GM20431 (cell line): ENCODE measurements around the gene FAM83B.
"Not testable (repeated sequence)": the region's sequence is repeated elsewhere in the genome, so short reads cannot be mapped to it uniquely, and the experiment has no call there.

Source experiments
- in situ Hi-C: fragments of 300-500 bp; cut with MseI, MboI; formaldehyde crosslinking; loops from one replicate; pipeline ENCODE4 v1.15.0; 2020; ENCODE audit warnings: low sequenced_read_pairs; ENCODE audit not compliant: unreplicated experiment

Gene FAM83B

DNA sequence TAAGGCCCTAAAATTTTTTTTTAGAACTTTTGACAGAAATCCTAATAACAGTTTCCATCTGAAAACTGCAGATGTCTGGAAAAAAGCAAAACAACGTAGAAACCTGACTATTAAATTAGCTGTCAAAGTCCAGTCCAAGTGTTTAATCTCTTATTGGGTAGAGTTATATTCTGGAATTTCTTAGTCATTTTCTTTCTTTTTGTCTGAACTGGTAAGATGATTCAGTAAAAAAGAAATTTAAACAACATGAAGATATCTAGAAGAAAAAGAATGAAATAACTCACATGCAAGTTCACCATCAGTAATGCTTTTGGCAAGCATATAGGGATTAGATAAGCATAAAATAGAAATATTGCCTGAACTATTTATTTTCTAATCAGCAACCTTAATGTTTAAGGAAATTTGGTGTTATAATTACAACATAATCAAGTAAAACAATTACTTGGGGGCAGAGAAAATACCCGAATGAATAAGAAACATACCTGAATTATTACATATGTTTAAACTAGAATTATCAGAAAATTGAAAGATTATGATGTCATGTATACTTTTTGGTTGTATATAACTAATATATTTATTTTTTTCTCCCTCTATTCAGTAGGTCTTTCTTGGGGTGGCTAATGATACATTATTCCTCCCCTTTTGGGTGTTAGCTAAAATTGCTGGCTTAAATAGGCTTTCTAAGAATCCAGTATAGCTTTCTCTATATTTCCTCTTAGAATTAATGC lies 51.1 kb downstream of the FAM83B start:
- in situ Hi-C loops: no loop called here

DNA sequence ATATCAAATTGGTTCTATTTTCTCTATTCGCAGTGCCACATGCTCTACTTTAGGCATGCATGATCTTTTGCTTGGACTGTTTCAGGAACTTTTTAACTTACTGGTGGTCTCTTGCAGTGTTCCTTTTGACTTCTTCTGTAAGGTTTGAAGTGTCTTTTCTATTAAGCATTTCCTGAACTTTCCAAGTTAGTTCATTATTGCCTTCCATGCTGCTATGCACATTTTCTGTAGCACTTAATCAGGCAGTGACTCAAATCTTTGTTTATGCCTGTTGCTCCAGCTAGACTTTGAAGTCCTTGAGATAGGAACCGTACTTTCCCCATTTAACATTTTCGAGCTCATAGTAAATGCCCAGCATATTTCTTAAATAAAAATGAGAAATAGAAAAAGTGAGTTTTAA lies 52.2 kb downstream of the FAM83B start:
- in situ Hi-C loops: no loop called here

DNA sequence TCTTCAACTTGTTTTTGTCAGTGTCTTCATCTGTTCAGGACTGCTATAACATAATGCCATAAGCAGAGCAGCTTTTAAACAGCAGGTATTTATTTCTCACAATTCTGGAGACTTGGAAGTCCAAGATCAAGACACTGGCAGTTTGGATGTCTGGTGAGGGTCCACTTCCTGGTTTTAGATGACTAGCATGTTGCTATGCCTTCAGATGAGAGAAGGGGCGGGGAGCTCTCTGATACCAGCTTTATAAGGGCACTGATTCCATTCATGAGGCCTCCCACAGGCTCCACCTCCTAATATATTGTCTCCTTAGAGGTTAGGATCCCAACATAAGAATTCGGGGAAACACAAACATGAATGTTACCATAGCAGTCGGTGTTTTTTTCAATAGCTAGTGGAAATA lies 52.9 kb downstream of the FAM83B start:
- in situ Hi-C loops: no loop called here

DNA sequence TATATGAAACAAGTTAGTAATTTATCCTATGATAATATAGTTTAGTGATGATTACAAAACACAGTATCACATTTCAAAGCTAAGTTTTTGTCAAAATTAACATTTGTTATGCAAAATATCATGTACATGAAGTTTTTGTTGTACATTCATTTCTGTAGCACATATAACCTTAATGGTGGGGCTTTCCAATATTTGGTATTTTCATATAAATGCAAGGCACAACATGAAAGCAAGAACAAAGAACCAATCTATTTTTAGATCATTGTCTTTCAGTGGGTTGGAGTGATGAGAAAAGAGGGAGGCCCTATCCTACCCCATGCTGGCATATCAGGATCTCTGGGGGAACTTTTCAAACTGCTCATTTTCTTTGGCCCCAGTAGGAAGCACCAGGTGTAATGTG lies 53.4 kb downstream of the FAM83B start:
- in situ Hi-C loops: no loop called here

DNA sequence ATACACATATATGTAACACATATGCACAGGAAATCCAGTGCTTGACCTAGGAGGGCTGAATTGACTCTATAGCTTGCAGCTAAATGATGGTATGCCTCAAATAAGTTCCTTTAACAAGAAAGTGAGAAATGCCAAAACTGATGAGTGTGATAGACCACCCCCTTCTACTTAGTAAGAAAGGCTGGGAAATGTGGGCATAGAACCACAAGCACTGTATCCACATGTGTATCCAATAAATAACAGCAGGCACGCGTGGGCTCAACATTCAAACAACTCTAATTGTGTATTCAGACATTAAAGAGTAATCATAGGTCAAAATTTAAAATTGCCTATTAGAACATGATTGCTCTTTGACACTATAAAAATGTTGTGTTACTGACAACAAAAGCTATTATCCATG lies 54.1 kb downstream of the FAM83B start:
- in situ Hi-C loops: no loop called here

DNA sequence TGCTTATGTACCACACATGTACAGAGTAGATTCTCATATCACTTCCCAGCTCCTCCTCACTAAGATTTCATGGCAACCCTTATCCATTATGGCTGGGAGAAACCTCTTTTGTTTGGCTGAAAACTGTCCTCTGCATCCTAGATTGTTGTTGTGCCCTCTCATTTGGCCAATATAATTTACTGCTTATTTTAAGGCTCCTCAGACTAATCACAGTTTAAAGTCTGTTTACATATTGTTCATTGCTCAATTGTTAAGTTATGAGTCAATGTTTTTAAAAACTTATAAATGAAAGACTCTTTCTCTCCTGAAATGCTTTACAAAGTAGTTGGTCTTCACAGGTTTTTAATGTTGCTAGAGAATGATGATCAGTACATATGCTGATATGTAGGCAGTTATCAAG lies 57.3 kb downstream of the FAM83B start:
- in situ Hi-C loops: no loop called here

DNA sequence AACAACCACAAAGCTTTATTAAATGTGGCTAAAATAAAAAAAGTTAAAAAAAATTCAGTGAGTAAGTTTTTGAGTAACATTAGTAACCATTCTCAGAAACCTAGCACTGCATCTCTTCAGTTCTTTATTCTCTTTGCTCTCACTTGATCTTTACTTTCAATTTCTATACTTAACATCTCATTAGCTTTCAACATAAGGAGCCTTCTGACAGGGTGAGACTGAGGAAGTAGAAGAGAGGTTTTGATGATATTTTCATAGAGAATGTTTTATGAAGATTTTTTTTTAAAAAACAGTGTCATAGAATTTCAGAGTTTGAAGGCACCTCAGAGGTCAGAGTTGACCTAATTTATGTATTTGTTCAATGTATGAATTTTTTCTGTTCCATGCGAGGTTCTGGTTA lies 60.8 kb downstream of the FAM83B start:
- in situ Hi-C loops: no loop called here

DNA sequence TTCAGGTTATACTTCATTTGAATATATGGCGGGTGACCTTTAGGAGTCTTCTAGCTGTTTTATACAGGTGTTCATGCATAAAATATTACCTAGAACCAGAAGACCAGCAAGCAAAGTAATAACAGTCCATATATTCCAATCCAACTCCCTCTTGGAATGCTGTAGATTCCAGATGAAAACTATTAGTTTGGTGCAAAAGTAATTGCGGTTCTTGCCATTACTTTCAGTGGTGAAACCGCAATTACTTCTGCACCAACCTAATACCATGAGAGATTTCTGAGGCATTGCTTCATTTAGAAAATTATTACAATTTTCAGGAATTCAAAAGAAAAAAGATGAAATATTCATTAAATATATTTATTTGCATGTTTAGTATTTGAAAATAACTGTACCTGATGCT lies 62.6 kb downstream of the FAM83B start:
- in situ Hi-C loops: no loop called here

DNA sequence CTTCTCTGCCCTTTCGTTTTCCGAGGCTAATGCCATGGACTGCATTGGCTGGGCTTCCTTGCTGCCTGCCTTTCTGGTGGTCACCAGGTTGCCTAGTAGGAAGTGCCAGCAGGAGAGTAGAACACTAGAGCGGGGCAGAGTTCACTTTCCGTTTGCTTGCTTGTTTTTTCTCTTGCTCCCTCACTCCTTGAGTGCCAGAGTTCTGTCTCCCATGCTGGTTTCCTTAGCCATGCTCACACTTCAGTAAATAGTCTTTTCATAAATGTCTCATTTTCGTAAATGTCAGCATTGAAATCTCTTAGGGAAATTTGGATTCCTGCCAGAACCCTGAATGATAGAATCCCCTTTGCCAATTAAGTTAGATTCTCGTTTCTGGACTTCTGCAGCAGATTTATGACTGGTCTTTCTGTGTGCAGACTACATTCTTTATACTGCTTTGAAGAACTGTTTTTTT lies 63.9 kb downstream of the FAM83B start:
- in situ Hi-C loops: no loop called here

DNA sequence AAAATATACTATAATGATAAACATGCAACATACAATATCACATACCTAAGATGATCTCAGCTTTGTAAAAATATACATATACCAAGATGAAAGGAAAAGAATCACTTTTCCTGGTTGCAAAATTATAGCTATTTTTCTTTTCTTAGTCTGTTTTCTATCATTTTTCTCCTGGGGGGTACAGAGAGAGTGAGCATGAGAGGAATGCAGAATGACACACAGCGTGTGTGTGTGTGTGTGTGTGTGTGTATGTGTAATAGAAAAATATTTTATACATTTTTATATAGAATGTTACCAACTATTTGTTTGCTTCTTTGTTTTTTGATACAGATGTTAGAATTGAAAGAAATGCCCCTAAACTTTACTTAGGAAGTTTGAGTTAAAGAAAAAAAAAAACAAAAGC lies 64.3 kb downstream of the FAM83B start:
- in situ Hi-C loops: no loop called here

DNA sequence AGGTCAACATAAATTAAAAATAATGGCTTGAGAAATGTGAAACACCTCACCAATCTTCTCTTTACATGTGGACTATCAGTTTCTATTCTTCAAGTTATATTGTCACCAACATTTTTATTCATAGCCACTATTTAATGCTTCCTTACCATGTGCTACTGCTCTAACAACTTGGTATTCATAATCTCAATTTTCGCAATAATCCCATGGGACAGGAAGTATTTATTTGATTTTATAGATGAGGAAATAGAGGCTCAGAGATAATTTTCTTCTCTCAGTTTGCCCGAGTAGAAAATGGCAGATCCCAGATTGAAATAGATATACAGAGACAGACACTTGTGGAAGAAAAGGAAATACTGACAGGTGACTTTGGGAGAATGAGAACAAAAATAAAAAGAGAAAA lies 66.6 kb downstream of the FAM83B start:
- in situ Hi-C loops: no loop called here

DNA sequence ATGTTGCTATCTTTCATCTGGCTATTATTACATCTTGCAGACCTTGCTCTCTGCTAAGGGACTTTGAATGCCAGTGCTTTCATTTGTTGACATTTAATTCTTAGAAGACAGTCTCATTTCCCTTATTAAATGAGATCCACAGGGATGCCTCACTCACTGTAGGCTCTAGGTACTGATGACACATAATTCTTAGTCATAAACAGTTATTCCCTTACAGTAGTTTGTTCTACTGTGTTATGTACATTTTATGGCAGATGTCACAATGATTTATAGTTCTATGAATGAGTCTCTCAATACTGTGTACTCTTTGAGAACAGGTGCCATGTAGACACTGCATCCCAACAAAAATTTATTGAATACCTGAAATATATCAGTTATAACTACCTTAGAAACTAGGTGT lies 70.3 kb downstream of the FAM83B start:
- in situ Hi-C loops: no loop called here

DNA sequence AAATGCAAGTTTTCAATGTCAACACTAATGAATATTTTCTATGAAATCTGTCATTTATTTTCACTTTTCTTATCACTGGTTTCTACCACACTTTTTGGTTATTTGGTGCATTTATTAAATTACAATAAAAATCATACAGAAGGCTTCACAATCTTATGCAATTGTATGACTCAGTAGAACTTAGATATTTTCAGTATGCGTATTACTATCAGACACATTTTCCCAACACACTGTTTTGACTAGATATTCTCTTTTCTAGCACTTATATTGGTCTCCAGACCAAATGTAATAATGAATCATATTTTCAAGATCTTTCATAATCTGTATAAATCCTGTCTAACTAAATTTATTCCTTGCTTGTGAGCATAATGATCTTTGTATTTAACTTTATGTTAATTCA lies 74.1 kb downstream of the FAM83B start:
- in situ Hi-C loops: no loop called here

DNA sequence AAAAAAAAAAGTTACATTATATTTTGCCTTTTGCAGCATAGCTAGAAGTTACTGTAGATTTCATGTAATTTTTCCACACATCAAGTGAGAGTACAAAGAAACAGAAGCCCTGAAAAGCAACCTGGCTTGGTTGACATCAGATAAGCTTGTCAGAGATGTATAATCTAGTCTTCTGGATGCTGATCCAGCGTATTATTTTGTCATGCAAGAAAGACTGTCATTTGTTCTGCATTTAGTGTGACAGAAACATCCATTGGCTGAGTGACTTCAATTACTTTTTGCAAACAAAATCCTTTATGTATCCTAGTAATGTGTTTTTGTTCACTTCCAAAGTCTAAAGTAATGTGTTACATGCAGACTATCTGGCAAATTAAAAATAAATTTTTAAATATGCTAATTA lies 75.3 kb downstream of the FAM83B start:
- in situ Hi-C loops: no loop called here

DNA sequence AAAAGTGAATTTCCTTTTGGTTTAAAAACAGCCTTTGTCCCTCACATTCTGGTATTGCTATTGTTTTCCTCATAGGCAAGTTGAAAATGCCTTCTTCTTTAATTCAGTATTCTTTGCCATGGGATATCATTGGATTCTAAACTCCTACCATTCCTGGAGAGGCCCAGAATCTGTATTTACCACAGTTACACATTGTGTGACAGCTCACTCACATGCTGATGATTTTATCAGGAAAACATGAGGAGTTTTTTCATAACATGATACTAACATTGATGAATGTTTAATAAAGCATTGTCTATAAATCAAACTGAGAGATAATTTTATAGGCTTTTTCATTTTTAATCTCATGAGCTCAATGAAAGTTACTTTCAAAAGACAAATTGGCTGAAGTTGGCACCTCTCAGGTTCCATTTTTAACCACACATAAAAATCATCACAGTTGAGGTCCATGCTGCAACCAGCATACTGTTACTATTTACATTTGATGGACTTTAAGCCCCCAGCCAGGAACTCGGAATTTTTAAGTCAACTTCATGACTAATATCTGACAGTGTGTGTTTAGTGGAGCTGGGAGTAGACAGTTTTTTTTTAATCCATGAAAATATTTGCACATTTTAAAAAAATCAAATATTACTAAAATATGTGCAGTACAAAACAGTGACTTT lies 82.8 kb downstream of the FAM83B start:
- in situ Hi-C loops: no loop called here

DNA sequence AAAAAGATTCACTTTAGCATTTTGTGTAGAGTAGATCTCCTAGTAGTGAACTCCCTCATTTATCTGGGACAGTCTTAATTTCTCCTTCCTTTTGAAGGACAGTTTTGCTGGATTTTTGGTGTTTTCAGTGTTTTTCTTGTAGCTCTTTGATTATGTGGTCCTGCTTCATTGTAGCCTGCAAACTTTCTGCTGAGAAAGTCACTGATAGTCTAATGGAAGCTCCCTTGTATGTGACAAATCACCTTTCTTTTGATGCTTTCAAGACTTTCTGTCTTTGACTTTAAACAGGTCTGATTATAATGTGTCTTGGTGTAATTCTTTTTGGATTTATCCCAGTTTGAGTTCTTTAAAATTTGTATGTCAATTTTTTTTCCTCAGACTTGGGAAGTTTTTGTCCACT lies 86.1 kb downstream of the FAM83B start:
- in situ Hi-C loops: no loop called here

DNA sequence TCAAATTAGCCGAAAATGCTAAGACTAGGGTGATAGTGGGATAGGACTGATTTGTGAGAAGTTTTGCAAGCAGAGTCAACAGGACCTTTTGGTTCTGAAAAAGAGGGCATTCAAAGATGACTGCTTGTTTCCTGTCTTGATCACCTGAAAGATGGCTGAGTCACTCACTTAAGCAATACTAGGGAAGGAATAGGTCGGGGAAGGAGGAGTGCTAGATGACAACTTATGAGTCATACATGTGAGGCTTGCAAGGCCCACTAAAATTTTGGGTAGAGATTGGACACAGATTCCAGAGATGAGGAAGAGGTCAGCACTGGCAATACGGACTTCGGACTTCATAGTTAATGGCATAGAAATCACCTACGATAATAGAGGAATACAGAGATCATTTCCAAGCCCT lies 89.2 kb downstream of the FAM83B start:
- in situ Hi-C loops: no loop called here

DNA sequence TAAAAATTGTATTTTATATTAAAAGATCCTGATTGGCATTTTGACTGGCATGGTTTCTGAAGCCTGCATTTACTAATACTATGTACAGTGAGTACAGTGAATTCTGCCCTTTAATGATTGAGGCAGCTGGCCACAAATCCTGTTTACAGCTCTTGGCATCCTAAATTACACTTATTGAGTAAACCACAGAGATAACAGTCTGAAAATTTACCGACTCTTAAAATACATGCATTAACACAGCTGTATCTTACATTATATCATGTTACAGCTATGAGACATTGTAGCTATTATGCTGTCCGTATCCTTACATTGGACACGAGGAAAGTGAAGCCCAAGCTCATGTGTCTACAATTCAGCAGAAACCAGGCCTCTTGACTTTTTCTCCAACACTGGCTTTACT lies 90.8 kb downstream of the FAM83B start:
- in situ Hi-C loops: no loop called here

DNA sequence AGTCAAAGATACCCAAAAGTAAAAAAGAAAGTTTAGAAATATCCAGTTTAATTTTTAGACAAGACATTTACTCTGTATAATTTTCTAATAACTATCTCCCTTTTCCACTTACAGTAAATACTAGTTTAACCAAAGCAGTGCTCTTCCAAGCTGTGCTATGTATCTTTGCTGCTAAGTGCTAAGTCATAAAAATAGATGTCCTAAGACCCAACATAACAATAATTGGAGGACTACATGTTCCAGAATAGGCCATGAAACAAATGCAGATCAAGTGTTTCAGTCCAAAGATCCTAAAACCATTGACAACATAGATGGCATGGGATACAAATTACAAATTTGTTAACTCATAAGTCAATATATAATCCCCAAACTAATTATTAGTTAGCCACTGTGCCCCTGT lies 111.1 kb downstream of the FAM83B start:
- in situ Hi-C loops: no loop called here

DNA sequence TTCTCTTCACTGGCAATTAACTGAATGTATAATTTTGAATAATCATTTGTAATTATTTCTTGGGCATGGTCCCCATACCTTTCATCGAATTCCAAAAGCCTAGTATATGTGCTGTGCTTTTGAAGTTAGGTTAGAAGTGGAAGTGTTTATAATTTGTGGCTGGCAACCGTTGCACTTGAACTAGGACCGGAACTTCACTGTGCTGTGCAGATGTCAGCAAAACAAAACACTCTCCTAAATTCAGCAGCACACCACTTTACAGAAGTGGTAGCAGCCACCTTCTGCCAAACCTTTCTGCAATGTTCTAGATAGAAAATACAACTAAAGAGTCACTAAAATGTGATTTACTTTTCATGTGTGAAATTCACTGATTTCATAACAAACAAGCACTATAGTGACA lies 111.9 kb downstream of the FAM83B start:
- in situ Hi-C loops: no loop called here

DNA sequence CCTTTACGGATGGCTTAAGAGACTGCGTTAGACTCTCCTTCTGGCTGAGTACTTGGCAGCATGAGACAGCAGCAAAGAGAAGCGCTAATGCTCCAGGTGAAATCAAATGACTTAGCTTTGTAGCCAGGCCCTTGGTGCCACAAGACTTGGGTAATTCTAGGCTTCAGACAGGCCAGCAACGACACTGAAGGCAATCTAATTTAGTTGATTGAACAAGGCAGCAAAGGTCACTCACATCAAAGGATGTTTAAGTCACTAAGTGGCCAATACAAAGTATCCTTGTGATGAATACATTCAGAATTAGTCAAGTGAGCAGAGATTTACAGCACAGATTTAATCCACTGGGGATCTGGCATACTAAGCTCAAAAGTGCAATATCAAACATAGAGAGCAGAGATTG lies 113.2 kb downstream of the FAM83B start:
- in situ Hi-C loops: no loop called here

DNA sequence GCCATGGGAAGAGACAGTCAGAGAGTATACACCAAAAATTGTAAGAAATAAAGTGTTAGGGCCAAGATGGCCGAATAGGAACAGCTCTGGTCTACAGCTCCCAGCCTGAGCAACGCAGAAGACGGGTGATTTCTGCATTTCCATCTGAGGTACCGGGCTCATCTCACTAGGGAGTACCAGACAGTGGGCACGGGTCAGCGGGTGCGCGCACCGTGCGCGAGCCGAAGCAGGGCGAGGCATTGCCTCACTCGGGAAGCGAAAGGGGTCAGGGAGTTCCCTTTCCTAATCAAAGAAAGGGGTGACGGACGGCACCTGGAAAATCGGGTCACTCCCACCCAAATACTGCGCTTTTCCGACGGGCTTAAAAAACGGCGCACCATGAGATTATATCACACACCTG lies 114.8 kb downstream of the FAM83B start:
- in situ Hi-C loops: not testable (repeated sequence)
